HCT116 (cell line): ENCODE measurements around the gene GUK1. TPM values are rescaled to one million over a fixed set of nuclear protein-coding genes. Genes with fewer than 3 reads are reported as not detected.

Experiments
- ATAC-seq: fragments of 200-7000 bp; cut with Tn5 transposase; 2 replicates; pipeline ENCODE4 v1.9.1; 2020; ENCODE audit warnings: mild to moderate bottlenecking, moderate library complexity
- BruUV-seq: library from RNA; stranded (reverse); fragments of 400-500 nt; replicated peaks from 2 replicates; lab custom pipeline; 2021; lab: Mats Ljungman, UMichigan
- CTCF ChIA-PET: fragments of 300-600 bp; sonication (Branson Sonifier 250); formaldehyde crosslinking; loops from one replicate; lab custom pipeline; 2021; ENCODE audit warnings: antibody characterized with exemption; lab: Charles Lee
- POLR2A ChIA-PET: fragments of 300-600, 350-600 bp; sonication (Branson Sonifier 250); formaldehyde crosslinking; loops from one replicate; lab custom pipeline; 2021; ENCODE audit warnings: antibody characterized with exemption; lab: Charles Lee
- RAD21 ChIA-PET, 2 experiments: fragments of 300-600 bp; sonication (Branson Sonifier 250); formaldehyde crosslinking; loops; one replicate each; lab custom pipeline; 2023; ENCODE audit warnings: low total read pairs in 2 of 2; ENCODE audit not compliant: uncharacterized antibody in 2 of 2, unreplicated experiment in 2 of 2, low non-redundant PET in 1 of 2; lab: Charles Lee
- DNase-seq: peaks from one replicate; pipeline ENCODE4 v3.0.0-alpha.2; 2010; ENCODE audit warnings: low read depth, low spot score
- H2AFZ ChIP-seq: fragments of 200-600 bp; shearing (Covaris generic), sonication (generic); 2 replicates; pipeline ENCODE4 v1.6.1; 2017; ENCODE audit warnings: low read depth, mixed run types, mixed read lengths, antibody characterized with exemption, low read length; ENCODE audit not compliant: poor library complexity, severe bottlenecking
- H3K27ac ChIP-seq: 2 replicates; pipeline ENCODE4 v1.5.1; 2012; ENCODE audit warnings: low read depth, low read length
- H3K27me3 ChIP-seq: fragments of 200-600 bp; sonication (generic); 2 replicates; pipeline ENCODE4 v1.6.1; 2016; ENCODE audit warnings: mixed run types, low read length, mixed read lengths; ENCODE audit not compliant: insufficient read depth
- H3K36me3 ChIP-seq, 2 experiments: fragments of 200-500 bp in 1 of 2; fragments of 200-600 bp in 1 of 2; sonication (Bioruptor generic) in 1 of 2; sonication (generic) in 1 of 2; 2 replicates each; pipeline versions ENCODE4 v1.5.1 to v1.6.1; 2014 to 2016; ENCODE audit warnings: low read length in 2 of 2, inconsistent platforms in 1 of 2, mixed read lengths in 1 of 2, mixed run types in 1 of 2; ENCODE audit not compliant: insufficient read depth in 2 of 2, control insufficient read depth in 1 of 2
- H3K4me1 ChIP-seq, 2 experiments: fragments of 200-600 bp in 1 of 2; sonication (generic) in 1 of 2; 2 replicates each; pipeline versions ENCODE4 v1.5.1 to v1.6.1; 2012 to 2017; ENCODE audit warnings: low read length in 2 of 2, inconsistent platforms in 1 of 2, mild to moderate bottlenecking in 1 of 2, mixed read lengths in 1 of 2, mixed run types in 1 of 2, moderate library complexity in 1 of 2; ENCODE audit not compliant: insufficient read depth in 2 of 2, control insufficient read depth in 1 of 2
- H3K4me2 ChIP-seq: fragments of 200-600 bp; sonication (generic); 2 replicates; pipeline ENCODE4 v1.6.1; 2017; ENCODE audit warnings: mixed run types, low read length, mixed read lengths
- H3K4me3 ChIP-seq, 2 experiments: fragments of 200-600 bp in 1 of 2; sonication (generic) in 1 of 2; replicated peaks in 1 of 2; 2 replicates each; pipeline ENCODE4 v1.5.1; 2011 to 2016; ENCODE audit warnings: low read length in 2 of 2, control low read depth in 1 of 2, low read depth in 1 of 2, mild to moderate bottlenecking in 1 of 2, mixed read lengths in 1 of 2, mixed run types in 1 of 2
- H3K79me2 ChIP-seq: fragments of 200-600 bp; sonication (generic); 2 replicates; pipeline ENCODE4 v1.6.1; 2017; ENCODE audit warnings: mild to moderate bottlenecking, mixed run types, low read length, moderate library complexity, mixed read lengths; ENCODE audit not compliant: insufficient read depth
- H3K9ac ChIP-seq: fragments of 200-600 bp; sonication (generic); 2 replicates; pipeline ENCODE4 v1.6.1; 2016; ENCODE audit warnings: low read length, mixed read lengths
- H3K9me2 ChIP-seq: fragments of 200-600 bp; sonication (generic), shearing (Covaris generic); 2 replicates; pipeline ENCODE4 v1.6.1; 2017; ENCODE audit warnings: mixed run types, mild to moderate bottlenecking, moderate library complexity; ENCODE audit not compliant: insufficient read depth
- H3K9me3 ChIP-seq, 2 experiments: fragments of 200-500 bp in 1 of 2; fragments of 200-600 bp in 1 of 2; sonication (Bioruptor generic) in 1 of 2; sonication (generic) in 1 of 2; 2 replicates each; pipeline ENCODE4 v1.6.1; 2014 to 2017; ENCODE audit warnings: low read length in 2 of 2, mixed read lengths in 2 of 2, inconsistent platforms in 1 of 2, low read depth in 1 of 2, mild to moderate bottlenecking in 1 of 2, mixed run types in 1 of 2, moderate library complexity in 1 of 2; ENCODE audit not compliant: control insufficient read depth in 1 of 2, insufficient read depth in 1 of 2
- H4K20me1 ChIP-seq: fragments of 200-600 bp; sonication (generic), shearing (Covaris generic); 2 replicates; pipeline ENCODE4 v1.6.1; 2017; ENCODE audit warnings: mixed run types, mild to moderate bottlenecking, moderate library complexity; ENCODE audit not compliant: insufficient read depth
- ATF3 ChIP-seq: IDR thresholded peaks from 2 replicates; pipeline ENCODE4 v1.6.1; 2012
- CBX3 ChIP-seq: IDR thresholded peaks from 2 replicates; pipeline ENCODE4 v1.6.1; 2012; ENCODE audit warnings: low read depth
- EZH2 ChIP-seq: fragments of 200-600 bp; sonication (generic); IDR thresholded peaks from 2 replicates; pipeline ENCODE4 v1.6.1; 2017; ENCODE audit warnings: antibody characterized with exemption, mixed run types
- FOSL1 ChIP-seq: IDR thresholded peaks from 2 replicates; pipeline ENCODE4 v1.6.1; 2012; ENCODE audit warnings: low read depth
- POLR2A ChIP-seq: IDR thresholded peaks from 2 replicates; pipeline ENCODE4 v1.7.0; 2011; ENCODE audit warnings: borderline replicate concordance; ENCODE audit not compliant: insufficient read depth, insufficient read length; ENCODE audit errors: extremely low read depth
- RAD21 ChIP-seq: IDR thresholded peaks from 2 replicates; pipeline ENCODE4 v1.6.1; 2012; ENCODE audit warnings: low read depth, mild to moderate bottlenecking
- REST ChIP-seq: IDR thresholded peaks from 2 replicates; pipeline ENCODE4 v1.6.1; 2012; ENCODE audit warnings: low read depth
- SIN3A ChIP-seq: IDR thresholded peaks from 2 replicates; pipeline ENCODE4 v1.6.1; 2012; ENCODE audit warnings: low read depth
- SRF ChIP-seq: IDR thresholded peaks from 2 replicates; pipeline ENCODE4 v1.6.1; 2012; ENCODE audit warnings: low read depth
- YY1 ChIP-seq: IDR thresholded peaks from 2 replicates; pipeline ENCODE4 v1.6.1; 2011; ENCODE audit warnings: low read length, low read depth, moderate library complexity, mild to moderate bottlenecking; ENCODE audit not compliant: insufficient replicate concordance; ENCODE audit errors: extremely low read depth
- ZFX ChIP-seq: fragments of 450-650 bp; IDR thresholded peaks from 2 replicates; pipeline ENCODE4 v1.6.1; 2017
- ZNF274 ChIP-seq: fragments of 200-500 bp; sonication (Bioruptor generic); IDR thresholded peaks from 2 replicates; pipeline ENCODE4 v1.6.1; 2014; ENCODE audit warnings: mild to moderate bottlenecking, low read depth, low read length, inconsistent platforms
- intact Hi-C: fragments of 100-400 bp; cut with micrococcal nuclease; formaldehyde crosslinking; loops from 2 replicates; pipeline ENCODE4 v1.10.0; 2022
- total RNA-seq: library from RNA; stranded (reverse); gene quantifications from one replicate; pipeline ENCODE4 v1.2.1, GENCODE V29; 2021; ENCODE audit not compliant: unreplicated experiment
- TF ChIP-seq, protein P1 (sequence below): IDR thresholded peaks from 2 replicates; pipeline ENCODE4 v1.6.1; 2012

Gene GUK1
- total RNA-seq, 1 experiment from 2014 or later: 145 TPM

- no peak overlapping the region for H3K4me2 ChIP-seq
- DNase-seq (no peak), ATAC-seq (no peak)
- H3K9ac ChIP-seq: no peak overlapping the region
- H4K20me1 ChIP-seq: peaks cover 58% of the 10 kb centered on the region; the same call in 1 of the 2 replicates
- RAD21 ChIA-PET: no interaction called here
- H3K4me3 ChIP-seq: no peak overlapping the region
- peaks cover 3 to 17% of the 10 kb centered on the region in 2 experiments; a peak in 3 of 4 replicates for H3K4me1 ChIP-seq
- no peaks in the 10 kb centered on the region for H3K27me3 ChIP-seq
- intact Hi-C loops: no loop called here
- no peak for TF ChIP-seq RAD21
- TF ChIP-seq CBX3: no peak
- TF ChIP-seq, protein P1, sequence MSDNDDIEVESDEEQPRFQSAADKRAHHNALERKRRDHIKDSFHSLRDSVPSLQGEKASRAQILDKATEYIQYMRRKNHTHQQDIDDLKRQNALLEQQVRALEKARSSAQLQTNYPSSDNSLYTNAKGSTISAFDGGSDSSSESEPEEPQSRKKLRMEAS: no peak
- TF ChIP-seq FOSL1: no peak
- no peak for TF ChIP-seq POLR2A
- no peak for TF ChIP-seq SIN3A
- no peak for TF ChIP-seq ZNF274
- no peak for TF ChIP-seq SRF
- no peak for TF ChIP-seq ATF3
- no peak for TF ChIP-seq REST
- TF ChIP-seq ZFX: no peak
- TF ChIP-seq YY1: no peak
- TF ChIP-seq EZH2: no peak
- H3K79me2 ChIP-seq: peaks cover 100% of the 10 kb centered on the region
- H3K9me2 ChIP-seq: no peaks in the 10 kb centered on the region
- H3K36me3 ChIP-seq: peaks cover 0 to 66% of the 10 kb centered on the region in 2 experiments; a peak in 2 of 4 replicates
- BruUV-seq: no TSS peak
- no peak overlapping the region for H3K27ac ChIP-seq
- CTCF ChIA-PET: interaction anchor here (1.1 to 1.3 kb wide), 2 partner anchors 9 kb away, joined by 3 read pairs; partner anchors contain the start of gene ARF1
- no peak overlapping the region for H2AFZ ChIP-seq
- POLR2A ChIA-PET: interaction anchor here (1.3 kb wide), 1 partner anchor 9 kb away, joined by 4 read pairs; the partner anchor contains the start of gene ARF1
- H3K9me3 ChIP-seq: peaks cover 10 to 19% of the 10 kb centered on the region in 2 experiments; a peak in 2 of 4 replicates
These were observed 49.0 kb upstream of the GUK1 start for GRCh38 chr1:228091084-228091483.
